Adrenal gland (tissue), 5 donors: ENCODE results near the gene KCNH1.

ENCODE experiments used
- POLR2A ChIP-seq, 2 donors: fragments of 450-650 bp; IDR thresholded peaks; one replicate each; pipeline ENCODE4 v1.6.1; 2017; ENCODE audit warnings: antibody characterized with exemption in 2 of 2, mild to moderate bottlenecking in 2 of 2, moderate library complexity in 1 of 2
- TF ChIP-seq, protein P1 (sequence below), 6 experiments: fragments of 450-650 bp in 4 of 6; fragments of 200-600 bp in 2 of 6; sonication (generic) in 1 of 6; IDR thresholded peaks; 1 replicate in 5 of 6; 2 replicates in 1 of 6; pipeline versions ENCODE4 v1.5.1 to v1.8.0; 2016 to 2021; ENCODE audit warnings: antibody characterized with exemption in 6 of 6, mild to moderate bottlenecking in 2 of 6, moderate library complexity in 1 of 6
- donor health status: DM: no; HTN: no; CAD: no.

GRCh38 chr1:210711825-210712612 lies 421.9 kb downstream of the KCNH1 start:
- TF ChIP-seq, protein P1, sequence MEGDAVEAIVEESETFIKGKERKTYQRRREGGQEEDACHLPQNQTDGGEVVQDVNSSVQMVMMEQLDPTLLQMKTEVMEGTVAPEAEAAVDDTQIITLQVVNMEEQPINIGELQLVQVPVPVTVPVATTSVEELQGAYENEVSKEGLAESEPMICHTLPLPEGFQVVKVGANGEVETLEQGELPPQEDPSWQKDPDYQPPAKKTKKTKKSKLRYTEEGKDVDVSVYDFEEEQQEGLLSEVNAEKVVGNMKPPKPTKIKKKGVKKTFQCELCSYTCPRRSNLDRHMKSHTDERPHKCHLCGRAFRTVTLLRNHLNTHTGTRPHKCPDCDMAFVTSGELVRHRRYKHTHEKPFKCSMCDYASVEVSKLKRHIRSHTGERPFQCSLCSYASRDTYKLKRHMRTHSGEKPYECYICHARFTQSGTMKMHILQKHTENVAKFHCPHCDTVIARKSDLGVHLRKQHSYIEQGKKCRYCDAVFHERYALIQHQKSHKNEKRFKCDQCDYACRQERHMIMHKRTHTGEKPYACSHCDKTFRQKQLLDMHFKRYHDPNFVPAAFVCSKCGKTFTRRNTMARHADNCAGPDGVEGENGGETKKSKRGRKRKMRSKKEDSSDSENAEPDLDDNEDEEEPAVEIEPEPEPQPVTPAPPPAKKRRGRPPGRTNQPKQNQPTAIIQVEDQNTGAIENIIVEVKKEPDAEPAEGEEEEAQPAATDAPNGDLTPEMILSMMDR (IDR thresholded peaks at IDR 0.05), result no peak
- TF ChIP-seq POLR2A (IDR thresholded peaks at IDR 0.05), result no peak
